BLaER1 treated with 17β-estradiol and CSF1 and Interleukin-3, amounts not matched to agents 10 nM and 100 nM (cell line): Measurements from ENCODE around the gene PRIM2.
A peak's percentile ranks its signal among the peaks of the same experiment; 100 is the strongest.
"Not testable (repeated sequence)": the region's sequence is repeated elsewhere in the genome, so short reads cannot be mapped to it uniquely, and the experiment has no call there.

Source experiments
- H3K27ac ChIP-seq, 11 experiments: shearing (Covaris generic); formaldehyde crosslinking; 2 replicates each; pipeline ENCODE4 v1.8.1; 2022
- H3K27me3 ChIP-seq, 11 experiments: shearing (Covaris generic); formaldehyde crosslinking; 2 replicates each; pipeline ENCODE4 v1.8.1; 2022
- H3K36me3 ChIP-seq, 11 experiments: shearing (Covaris generic); formaldehyde crosslinking; 2 replicates each; pipeline ENCODE4 v1.8.1; 2022
- H3K4me1 ChIP-seq, 10 experiments: shearing (Covaris generic); formaldehyde crosslinking; 2 replicates each; pipeline ENCODE4 v1.8.1; 2022
- H3K4me2 ChIP-seq, 11 experiments: shearing (Covaris generic); formaldehyde crosslinking; 2 replicates each; pipeline ENCODE4 v1.8.1; 2022
- H3K4me3 ChIP-seq, 10 experiments: shearing (Covaris generic); formaldehyde crosslinking; 2 replicates each; pipeline ENCODE4 v1.8.1; 2022
- H3K9ac ChIP-seq, 11 experiments: shearing (Covaris generic); formaldehyde crosslinking; 2 replicates each; pipeline ENCODE4 v1.8.1; 2022
- H3K9me3 ChIP-seq, 11 experiments: shearing (Covaris generic); formaldehyde crosslinking; replicated peaks in 1 of 11; 2 replicates each; pipeline ENCODE4 v1.8.1; 2022
- H4K20me1 ChIP-seq, 11 experiments: shearing (Covaris generic); formaldehyde crosslinking; 2 replicates each; pipeline ENCODE4 v1.8.1; 2022

Gene PRIM2

GRCh38 chr6:57605303-57605702 is 287.9 kb downstream of the PRIM2 start:
- not testable (repeated sequence) for H3K4me3 ChIP-seq, H3K4me1 ChIP-seq, H3K27ac ChIP-seq, H3K9me3 ChIP-seq, H4K20me1 ChIP-seq, H3K27me3 ChIP-seq, H3K9ac ChIP-seq
- H3K36me3 ChIP-seq = peaks cover 0 to 15% (median 4%) of the 10 kb centered on the region in 11 experiments; a peak in 9 of 22 replicates
- H3K4me2 ChIP-seq = peak overlapping the region in 1 of 11 experiments; percentile 33; a peak in 1 of 22 replicates

DNA sequence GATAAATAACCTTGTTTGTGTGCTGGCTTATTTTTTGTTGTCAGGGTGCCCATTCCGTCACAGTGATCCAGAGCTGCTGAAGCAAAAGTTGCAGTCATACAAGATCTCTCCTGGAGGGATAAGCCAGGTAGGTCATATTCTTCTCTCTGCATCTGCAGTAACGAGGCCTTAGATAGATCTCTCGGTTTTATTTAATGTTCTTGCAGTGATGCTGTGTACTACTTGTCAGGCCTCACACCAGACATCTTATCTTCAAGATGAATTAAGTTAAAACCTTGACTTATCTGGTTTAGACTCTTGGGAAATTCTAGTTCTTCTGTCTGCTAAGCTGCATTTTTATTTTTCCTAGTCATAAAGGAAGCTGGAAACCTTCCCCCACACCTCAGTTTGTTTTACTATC is 288.9 kb downstream of the PRIM2 start:
- not testable (repeated sequence) for H3K4me2 ChIP-seq, H3K27me3 ChIP-seq, H3K9me3 ChIP-seq, H3K4me3 ChIP-seq, H3K9ac ChIP-seq, H4K20me1 ChIP-seq, H3K27ac ChIP-seq, H3K4me1 ChIP-seq
- peaks cover 0 to 15% (median 4%) of the 10 kb centered on the region in 11 experiments; a peak in 9 of 22 replicates for H3K36me3 ChIP-seq

DNA sequence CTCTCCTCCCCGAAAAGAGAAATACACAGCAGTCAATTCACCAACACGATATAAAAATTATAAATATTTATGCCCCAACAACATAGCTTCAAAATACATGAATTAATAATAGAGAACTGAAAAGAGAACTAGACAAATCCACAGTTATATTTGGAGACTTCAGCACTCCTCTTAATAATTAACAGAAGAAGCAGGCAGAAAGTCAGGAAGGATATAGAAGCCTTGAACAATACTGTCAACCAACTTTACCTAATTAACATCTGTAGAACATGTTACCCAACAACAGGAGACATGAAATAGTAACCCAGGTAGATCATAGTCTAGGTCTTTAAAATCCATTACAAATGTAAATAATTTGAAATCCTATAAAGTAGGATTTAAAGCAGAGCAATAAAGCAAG is 293.2 kb downstream of the PRIM2 start:
- not testable (repeated sequence) for H3K9ac ChIP-seq, H3K9me3 ChIP-seq, H3K4me3 ChIP-seq, H3K27ac ChIP-seq, H3K4me1 ChIP-seq, H3K27me3 ChIP-seq, H4K20me1 ChIP-seq, H3K36me3 ChIP-seq, H3K4me2 ChIP-seq

- H3K4me2 ChIP-seq, H3K27ac ChIP-seq, H3K36me3 ChIP-seq, H3K4me1 ChIP-seq, H3K27me3 ChIP-seq, H3K4me3 ChIP-seq, H3K9me3 ChIP-seq, H3K9ac ChIP-seq, H4K20me1 ChIP-seq: not testable (repeated sequence)
Observed at GRCh38 chr6:57618959-57619358, 301.5 kb downstream of the PRIM2 start.

GRCh38 chr6:57631773-57632172 is 314.3 kb downstream of the PRIM2 start:
- H3K27ac ChIP-seq, H4K20me1 ChIP-seq: not testable (repeated sequence)
- H3K36me3 ChIP-seq = peaks cover 2 to 11% (median 6%) of the 10 kb centered on the region in 11 experiments; a peak in 17 of 22 replicates

GRCh38 chr6:57658526-57658925 is 341.1 kb downstream of the PRIM2 start:
- not testable (repeated sequence) for H3K27me3 ChIP-seq, H3K9me3 ChIP-seq, H3K4me2 ChIP-seq, H3K4me1 ChIP-seq, H3K36me3 ChIP-seq, H3K27ac ChIP-seq, H3K4me3 ChIP-seq, H4K20me1 ChIP-seq, H3K9ac ChIP-seq

More at GRCh38 chr6:57631773-57632172, 314.3 kb downstream of the PRIM2 start:
- not testable (repeated sequence) for H3K4me2 ChIP-seq, H3K27me3 ChIP-seq, H3K4me1 ChIP-seq, H3K9me3 ChIP-seq, H3K4me3 ChIP-seq, H3K9ac ChIP-seq

DNA sequence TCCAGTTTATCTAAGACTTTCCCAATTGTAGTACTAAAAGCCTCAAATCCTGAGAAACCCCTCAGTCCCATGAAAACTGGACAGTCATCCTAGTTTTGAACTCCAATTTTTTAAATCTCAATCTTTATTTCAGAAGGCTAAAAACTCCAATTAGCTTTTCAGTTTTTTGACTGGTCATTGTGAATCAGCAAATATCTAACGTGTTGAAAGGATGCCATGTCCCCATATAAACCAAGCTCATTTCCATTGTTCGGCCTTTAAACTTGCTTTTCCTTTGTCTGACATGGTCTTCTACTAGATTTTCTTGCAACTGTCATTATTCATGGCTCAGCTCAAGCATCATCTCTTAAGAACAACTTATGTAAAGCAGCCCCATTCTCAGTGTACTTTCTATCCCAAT is 342.4 kb downstream of the PRIM2 start:
- H3K27ac ChIP-seq, H3K36me3 ChIP-seq, H3K4me2 ChIP-seq, H3K4me1 ChIP-seq, H3K9me3 ChIP-seq, H4K20me1 ChIP-seq, H3K27me3 ChIP-seq, H3K9ac ChIP-seq, H3K4me3 ChIP-seq: not testable (repeated sequence)

DNA sequence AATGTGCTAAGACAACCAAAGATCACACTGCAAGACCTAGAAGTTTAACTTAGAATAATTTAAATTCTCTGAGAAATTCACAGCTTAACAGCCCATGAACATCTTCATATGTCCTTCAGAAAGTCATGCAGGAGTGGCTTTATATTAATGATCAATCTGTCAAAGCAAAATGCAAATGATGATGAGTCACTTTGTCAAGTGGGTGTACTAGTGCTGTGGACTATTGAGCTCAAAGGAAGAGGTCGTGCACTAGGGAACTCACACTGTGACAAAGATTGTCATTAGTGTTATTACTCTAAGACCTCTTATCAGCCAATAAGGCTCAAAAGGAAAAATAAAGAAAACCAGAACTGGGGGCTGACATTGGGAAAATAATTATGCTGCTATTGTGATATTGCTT is 343.5 kb downstream of the PRIM2 start:
- H3K4me1 ChIP-seq, H3K9me3 ChIP-seq, H3K4me2 ChIP-seq, H4K20me1 ChIP-seq, H3K9ac ChIP-seq, H3K4me3 ChIP-seq, H3K27ac ChIP-seq, H3K27me3 ChIP-seq, H3K36me3 ChIP-seq: not testable (repeated sequence)

DNA sequence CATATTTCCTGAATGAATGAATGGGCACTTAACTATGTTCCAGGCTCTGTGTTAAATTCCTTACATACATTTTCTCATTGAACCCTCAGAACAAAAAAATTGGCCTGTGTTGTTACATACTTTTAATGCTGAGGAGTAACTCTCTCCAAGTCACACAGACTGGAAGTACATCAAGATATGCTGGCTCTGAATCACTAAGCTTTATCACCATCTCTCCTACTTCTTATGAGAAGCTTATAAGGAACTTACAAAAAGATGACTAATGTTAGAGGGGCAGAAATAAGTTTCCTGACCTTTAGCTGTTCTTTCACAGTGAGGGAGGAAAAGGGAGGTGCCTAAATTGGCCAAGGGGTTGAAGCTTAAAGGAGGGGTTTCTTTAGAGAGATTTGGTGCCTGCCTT is 350.7 kb downstream of the PRIM2 start:
- not testable (repeated sequence) for H3K27ac ChIP-seq, H3K9me3 ChIP-seq, H3K4me3 ChIP-seq, H4K20me1 ChIP-seq, H3K4me2 ChIP-seq, H3K4me1 ChIP-seq, H3K9ac ChIP-seq, H3K36me3 ChIP-seq, H3K27me3 ChIP-seq

DNA sequence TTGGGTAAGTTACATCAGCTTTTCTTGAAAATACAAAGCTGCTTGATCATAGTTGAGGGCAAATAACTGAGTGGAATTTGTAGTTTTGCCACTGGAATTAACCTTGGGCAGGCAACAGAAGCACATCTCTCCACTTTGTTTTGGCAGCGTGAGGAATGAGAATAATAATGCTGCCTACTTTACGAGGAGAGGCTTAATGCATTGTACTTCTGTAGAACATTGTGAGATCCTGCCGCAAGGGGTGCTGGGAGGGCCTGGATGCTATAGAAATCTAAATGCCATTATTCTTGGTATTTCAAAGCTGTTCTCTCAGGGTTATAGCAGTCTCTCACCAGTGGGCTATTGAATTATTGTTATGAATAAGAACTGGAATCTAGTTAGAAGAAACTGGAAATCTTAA is 353.8 kb downstream of the PRIM2 start:
- not testable (repeated sequence) for H3K9ac ChIP-seq, H3K4me3 ChIP-seq, H3K4me1 ChIP-seq, H3K4me2 ChIP-seq, H3K36me3 ChIP-seq, H3K27ac ChIP-seq, H3K27me3 ChIP-seq, H4K20me1 ChIP-seq, H3K9me3 ChIP-seq

DNA sequence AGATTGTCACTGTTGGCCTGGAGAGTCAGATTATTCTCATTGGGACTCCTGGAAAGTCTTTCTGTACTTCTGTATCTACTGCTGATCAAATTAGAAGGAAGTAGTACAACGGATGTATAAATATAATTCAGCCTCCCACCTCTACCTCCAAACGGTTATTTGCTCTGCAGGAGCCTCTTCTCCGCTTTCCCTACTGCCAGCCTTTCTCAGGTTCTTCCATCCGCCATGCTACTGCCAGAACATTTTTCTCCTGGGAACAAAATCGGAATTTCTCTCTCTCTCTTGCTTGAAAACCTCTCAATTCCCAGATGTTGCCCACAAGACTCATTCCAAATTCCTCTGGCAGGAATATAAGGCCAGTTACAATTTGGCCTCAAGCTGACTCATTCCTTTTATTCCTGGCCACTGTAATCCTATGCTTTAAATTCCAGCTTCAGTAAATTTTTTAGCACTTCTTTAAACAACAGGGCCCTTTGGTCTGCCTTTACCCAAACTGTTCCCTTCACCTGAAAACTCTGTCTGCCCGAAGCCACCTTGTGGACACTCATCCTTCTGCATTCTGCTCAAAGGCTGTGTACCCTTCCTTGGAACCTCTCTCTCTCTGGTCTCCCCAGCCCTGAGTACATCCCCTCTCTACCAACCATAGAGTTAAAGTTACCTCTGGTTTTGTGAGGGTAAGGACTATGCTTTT is 354.7 kb downstream of the PRIM2 start:
- H3K36me3 ChIP-seq, H3K27me3 ChIP-seq, H4K20me1 ChIP-seq, H3K9me3 ChIP-seq, H3K27ac ChIP-seq, H3K4me1 ChIP-seq, H3K9ac ChIP-seq, H3K4me2 ChIP-seq, H3K4me3 ChIP-seq: not testable (repeated sequence)

DNA sequence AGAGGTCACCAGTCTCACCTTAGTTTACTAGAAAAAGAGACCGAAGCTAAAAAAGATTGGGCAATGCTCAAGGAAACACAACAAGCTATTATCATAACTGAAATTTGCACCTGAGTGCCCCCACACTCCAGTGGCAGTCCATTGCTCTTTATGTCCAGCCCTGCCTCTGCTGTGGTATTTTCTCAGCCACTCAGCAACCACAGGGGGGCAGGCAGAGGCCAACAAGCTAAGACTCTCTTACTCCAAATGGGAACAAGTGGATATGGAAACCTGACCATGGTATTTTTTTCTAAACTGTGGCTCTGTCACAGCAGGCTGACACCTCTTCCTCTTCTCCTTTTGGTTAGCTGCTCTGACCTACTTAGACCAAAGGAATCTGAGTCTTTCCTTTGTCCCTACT is 355.9 kb downstream of the PRIM2 start:
- H3K4me2 ChIP-seq, H3K9me3 ChIP-seq, H3K36me3 ChIP-seq, H3K27ac ChIP-seq, H3K9ac ChIP-seq, H4K20me1 ChIP-seq, H3K4me3 ChIP-seq, H3K4me1 ChIP-seq, H3K27me3 ChIP-seq: not testable (repeated sequence)

- H3K4me1 ChIP-seq, H3K36me3 ChIP-seq, H3K4me2 ChIP-seq, H3K27ac ChIP-seq, H3K9me3 ChIP-seq, H4K20me1 ChIP-seq, H3K27me3 ChIP-seq, H3K4me3 ChIP-seq, H3K9ac ChIP-seq: not testable (repeated sequence)
Observed at GRCh38 chr6:57675386-57675785, 358.0 kb downstream of the PRIM2 start.

GRCh38 chr6:57696382-57696781 is 379.0 kb downstream of the PRIM2 start:
- not testable (repeated sequence) for H3K36me3 ChIP-seq, H3K27ac ChIP-seq, H4K20me1 ChIP-seq, H3K4me2 ChIP-seq, H3K4me3 ChIP-seq, H3K27me3 ChIP-seq, H3K4me1 ChIP-seq, H3K9me3 ChIP-seq, H3K9ac ChIP-seq
